NCI-H226 (cell line): ENCODE measurements around the gene WASF3.
"Not testable (repeated sequence)": the region's sequence is repeated elsewhere in the genome, so short reads cannot be mapped to it uniquely, and the experiment has no call there.

Experiments used
- DNase-seq: peaks from one replicate; pipeline ENCODE4 v3.0.0-alpha.2; 2015

The WASF3 gene

DNA sequence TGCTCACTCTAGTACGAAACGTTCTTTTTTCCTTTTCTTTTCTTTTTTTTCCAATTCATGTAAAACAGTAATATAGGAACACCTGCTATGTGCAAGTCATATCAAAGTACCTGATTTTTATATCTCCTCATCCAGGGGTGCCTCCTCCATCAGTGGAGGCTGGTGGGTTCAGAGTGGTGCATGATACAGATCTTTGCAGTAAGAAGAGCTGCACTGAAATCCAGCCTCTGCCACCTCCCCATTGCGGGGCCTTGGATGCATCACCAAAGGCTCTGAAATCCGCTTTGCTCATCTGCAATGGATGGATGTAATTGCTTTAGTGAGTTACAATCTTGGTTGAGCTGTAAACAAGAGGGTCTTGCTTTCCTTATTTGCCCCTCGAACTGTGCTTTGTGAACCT, 164.8 kb downstream of the WASF3 start:
- no peak for DNase-seq

DNA sequence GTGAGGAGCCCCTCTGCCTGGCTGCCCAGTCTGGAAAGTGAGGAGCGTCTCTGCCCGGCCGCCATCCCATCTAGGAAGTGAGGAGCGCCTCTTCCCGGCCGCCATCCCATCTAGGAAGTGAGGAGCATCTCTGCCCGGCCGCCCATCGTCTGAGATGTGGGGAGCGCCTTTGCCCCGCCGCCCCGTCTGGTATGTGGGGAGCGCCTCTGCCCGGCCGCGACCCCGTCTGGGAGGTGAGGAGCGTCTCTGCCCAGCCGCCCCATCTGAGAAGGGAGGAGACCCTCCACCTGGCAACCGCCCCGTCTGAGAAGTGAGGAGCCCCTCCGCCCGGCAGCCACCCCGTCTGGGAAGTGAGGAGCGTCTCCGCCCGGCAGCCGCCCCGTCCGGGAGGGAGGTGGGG, 166.1 kb downstream of the WASF3 start:
- not testable (repeated sequence) for DNase-seq

DNA sequence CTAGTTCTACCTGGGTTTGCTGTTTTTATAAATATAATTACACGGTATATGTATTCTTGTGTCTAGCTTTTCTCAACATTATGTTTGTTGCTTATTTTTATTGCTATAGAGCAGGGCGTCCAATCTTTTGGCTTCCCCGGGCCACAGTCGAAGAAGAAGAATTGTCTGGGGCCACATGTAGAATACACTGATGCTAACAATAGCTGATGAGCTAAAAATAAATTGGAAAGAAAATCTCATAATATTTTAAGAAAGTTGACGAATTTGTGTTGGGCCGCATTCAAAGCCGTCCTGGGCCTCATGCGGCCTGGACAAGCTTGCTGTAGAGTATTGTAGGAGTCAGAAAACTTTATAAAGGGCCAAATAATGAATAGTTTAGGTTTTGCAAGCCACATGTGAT, 169.2 kb downstream of the WASF3 start:
- no peak for DNase-seq

DNA sequence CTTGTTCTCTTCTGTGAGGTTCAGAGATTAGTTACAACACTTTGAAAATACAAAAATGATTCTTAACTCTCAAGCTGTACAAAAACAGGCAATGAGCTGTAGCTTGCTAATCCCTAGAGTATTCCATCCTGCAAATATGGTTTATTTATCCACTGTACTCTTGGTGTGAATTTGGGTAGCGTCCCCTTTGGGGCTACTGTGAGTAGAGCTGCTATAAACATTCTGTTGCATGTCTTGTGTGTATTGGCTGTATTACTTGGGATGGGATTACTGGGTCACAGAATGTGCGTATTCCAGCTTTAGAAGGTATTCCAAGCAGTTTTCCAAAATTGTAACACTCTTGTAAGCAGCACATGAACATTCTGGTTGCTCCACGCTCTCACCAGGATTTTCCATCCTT, 169.6 kb downstream of the WASF3 start:
- no peak for DNase-seq

DNA sequence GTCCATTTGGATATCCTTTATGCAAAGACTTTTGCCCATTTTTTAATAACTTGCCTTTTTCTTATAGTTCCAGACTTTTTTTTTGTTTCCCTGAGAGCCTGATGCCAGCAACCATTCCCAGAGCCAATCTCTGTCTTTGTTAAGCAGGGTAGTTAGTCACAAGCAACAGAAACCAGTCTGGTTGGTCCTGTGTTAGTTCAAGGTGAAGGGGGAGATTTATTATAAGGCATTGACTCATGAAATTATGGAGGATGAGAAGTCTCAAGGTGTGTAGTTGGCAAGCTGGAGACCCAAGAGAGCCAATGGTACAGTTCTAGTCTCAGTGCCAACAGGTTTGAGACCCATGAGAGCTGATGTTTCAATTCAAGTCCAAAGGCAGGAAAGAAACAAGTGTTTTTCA, 170.2 kb downstream of the WASF3 start:
- no peak for DNase-seq

DNA sequence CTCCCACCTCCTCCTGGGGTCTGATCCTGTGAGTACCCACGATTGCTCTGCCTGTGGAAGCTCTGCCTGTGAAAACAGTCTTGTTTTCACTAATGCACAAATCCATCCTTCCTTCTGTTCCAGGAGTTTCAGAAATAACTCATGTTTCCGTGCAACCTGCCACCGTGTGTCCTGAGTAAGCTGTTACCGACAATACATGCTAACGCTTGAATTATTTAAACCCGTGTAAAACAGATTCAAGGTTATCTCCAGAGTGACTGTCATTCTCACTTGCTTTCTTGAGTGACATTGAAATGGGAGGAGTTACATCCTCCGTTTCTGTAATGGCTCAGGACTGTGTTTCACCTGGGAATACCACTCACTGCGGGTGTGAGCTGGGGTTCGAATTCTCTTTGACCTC, 178.2 kb downstream of the WASF3 start:
- DNase-seq = no peak
